Gastrocnemius medialis (tissue), 4 donors: ENCODE measurements around the gene PLAC1. TPM values are rescaled to one million over a fixed set of nuclear protein-coding genes. Genes with fewer than 3 reads are reported as not detected.

Experiments
- ATAC-seq, 2 donors: fragments of 150-250 bp; one replicate each; pipeline ENCODE4 v1.9.1; 2016
- DNase-seq, 2 donors: peaks; one replicate each; pipeline ENCODE4 v3.0.0-alpha.2; 2019
- H3K27ac ChIP-seq, 4 donors: fragments of 200-600 bp; sonication (generic); 1 replicate in 1 of 4; 2 replicates in 3 of 4; pipeline ENCODE4 v1.5.1; 2016 to 2018; ENCODE audit warnings: mild to moderate bottlenecking in 2 of 4, moderate library complexity in 1 of 4
- H3K27me3 ChIP-seq, 3 donors: fragments of 200-600 bp; sonication (generic) in 2 of 3; 1 replicate in 1 of 3; 2 replicates in 2 of 3; pipeline versions ENCODE4 v1.5.1 to v1.6.0; 2016 to 2019; ENCODE audit warnings: mild to moderate bottlenecking in 1 of 3, moderate library complexity in 1 of 3
- H3K36me3 ChIP-seq, 2 donors: fragments of 200-600 bp; sonication (generic) in 1 of 2; one replicate each; pipeline ENCODE4 v1.5.1; 2017 to 2018
- H3K4me1 ChIP-seq, 2 donors: fragments of 200-600 bp; sonication (generic) in 1 of 2; one replicate each; pipeline ENCODE4 v1.5.1; 2016 to 2017; ENCODE audit warnings: mild to moderate bottlenecking in 2 of 2
- H3K4me3 ChIP-seq, 4 donors: fragments of 200-600 bp; sonication (generic) in 3 of 4; 1 replicate in 1 of 4; 2 replicates in 3 of 4; pipeline ENCODE4 v1.5.1; 2016 to 2019; ENCODE audit warnings: mild to moderate bottlenecking in 2 of 4
- H3K9me3 ChIP-seq, 3 donors: fragments of 200-600 bp; sonication (generic) in 2 of 3; 1 replicate in 1 of 3; 2 replicates in 2 of 3; pipeline ENCODE4 v1.5.1; 2016 to 2019
- POLR2A ChIP-seq, 2 donors: fragments of 450-650 bp; IDR thresholded peaks; one replicate each; pipeline ENCODE4 v1.6.1; 2017; ENCODE audit warnings: antibody characterized with exemption in 2 of 2, mild to moderate bottlenecking in 2 of 2, moderate library complexity in 2 of 2
- in situ Hi-C, 4 donors: fragments of 200-750 bp; cut with MboI; loops; one replicate each; pipeline versions ENCODE4 v1.15.0 to v1.8.0; 2017; ENCODE audit warnings: low sequenced_read_pairs in 4 of 4
- intact Hi-C: fragments of 100-400 bp; cut with DNase I; formaldehyde crosslinking; loops from one replicate; pipeline ENCODE4 v1.15.1; 2023; ENCODE audit warnings: low total_unique reads
- total RNA-seq, 4 donors: library from RNA; depleted of rRNA; stranded (reverse); fragments of >200 nt; gene quantifications; one replicate each; pipeline versions ENCODE4 v1.1.0 to v1.2.3, GENCODE V29; 2016
- TF ChIP-seq, protein P1 (sequence below), 5 experiments: fragments of 450-650 bp in 3 of 5; fragments of 200-600 bp in 2 of 5; sonication (generic) in 2 of 5; IDR thresholded peaks in 4 of 5; conservative IDR thresholded peaks in 1 of 5; 1 replicate in 4 of 5; 2 replicates in 1 of 5; pipeline ENCODE4 v1.5.1; 2016 to 2019; ENCODE audit warnings: antibody characterized with exemption in 5 of 5, mild to moderate bottlenecking in 3 of 5, moderate library complexity in 3 of 5

PLAC1 gene
- total RNA-seq, 4 donors from 2014 or later: not detected

DNA sequence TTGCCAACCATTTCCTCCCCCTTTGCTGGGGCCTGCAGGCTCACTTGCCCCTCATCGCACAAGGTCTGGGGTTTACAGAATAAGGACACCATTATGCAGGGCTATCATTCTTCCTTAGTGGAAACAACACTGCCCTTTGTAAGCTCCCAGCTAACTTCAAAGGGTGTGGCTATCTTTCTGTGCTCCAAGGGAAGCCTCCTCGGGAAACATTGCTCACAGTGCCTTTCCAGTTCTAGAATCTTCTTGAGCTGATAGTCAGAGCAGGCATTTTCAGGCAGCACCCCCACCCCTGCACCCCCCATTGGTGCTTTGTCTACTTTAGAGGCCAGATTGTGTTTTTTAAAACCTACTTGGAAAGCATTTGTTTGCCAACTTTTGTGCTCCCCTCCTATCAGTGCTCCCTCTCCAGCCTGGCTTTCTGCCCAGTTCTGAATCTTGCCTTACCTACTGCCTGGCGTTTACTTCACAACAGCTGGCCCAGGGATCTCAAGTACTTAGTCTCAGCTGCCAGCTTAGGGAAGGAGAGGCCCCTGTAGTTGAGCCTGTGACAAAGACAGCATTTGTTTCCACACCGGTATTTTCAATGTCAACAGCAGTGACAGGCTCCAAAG is 53.5 kb downstream of the PLAC1 start:
- in situ Hi-C loops (no loop called here), intact Hi-C loops (no loop called here)
- no peak overlapping the region for H3K27ac ChIP-seq
- H3K27me3 ChIP-seq: no peaks in the 10 kb centered on the region
- no peaks in the 10 kb centered on the region for H3K36me3 ChIP-seq
- ATAC-seq: peak in 1 of 2 donors; percentile 52
- H3K4me1 ChIP-seq: no peaks in the 10 kb centered on the region
- no peak overlapping the region for H3K4me3 ChIP-seq
- peak in 1 of 2 donors; percentile 12 for DNase-seq
- TF ChIP-seq POLR2A (IDR thresholded peaks at IDR 0.05): no peak
- TF ChIP-seq, protein P1, sequence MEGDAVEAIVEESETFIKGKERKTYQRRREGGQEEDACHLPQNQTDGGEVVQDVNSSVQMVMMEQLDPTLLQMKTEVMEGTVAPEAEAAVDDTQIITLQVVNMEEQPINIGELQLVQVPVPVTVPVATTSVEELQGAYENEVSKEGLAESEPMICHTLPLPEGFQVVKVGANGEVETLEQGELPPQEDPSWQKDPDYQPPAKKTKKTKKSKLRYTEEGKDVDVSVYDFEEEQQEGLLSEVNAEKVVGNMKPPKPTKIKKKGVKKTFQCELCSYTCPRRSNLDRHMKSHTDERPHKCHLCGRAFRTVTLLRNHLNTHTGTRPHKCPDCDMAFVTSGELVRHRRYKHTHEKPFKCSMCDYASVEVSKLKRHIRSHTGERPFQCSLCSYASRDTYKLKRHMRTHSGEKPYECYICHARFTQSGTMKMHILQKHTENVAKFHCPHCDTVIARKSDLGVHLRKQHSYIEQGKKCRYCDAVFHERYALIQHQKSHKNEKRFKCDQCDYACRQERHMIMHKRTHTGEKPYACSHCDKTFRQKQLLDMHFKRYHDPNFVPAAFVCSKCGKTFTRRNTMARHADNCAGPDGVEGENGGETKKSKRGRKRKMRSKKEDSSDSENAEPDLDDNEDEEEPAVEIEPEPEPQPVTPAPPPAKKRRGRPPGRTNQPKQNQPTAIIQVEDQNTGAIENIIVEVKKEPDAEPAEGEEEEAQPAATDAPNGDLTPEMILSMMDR (IDR thresholded peaks at IDR 0.05 in 4 of 5, conservative IDR thresholded peaks at IDR 0.05 in 1 of 5): no peak
- H3K9me3 ChIP-seq: peaks cover 0 to 4% (median 0%) of the 10 kb centered on the region in 3 donors

DNA sequence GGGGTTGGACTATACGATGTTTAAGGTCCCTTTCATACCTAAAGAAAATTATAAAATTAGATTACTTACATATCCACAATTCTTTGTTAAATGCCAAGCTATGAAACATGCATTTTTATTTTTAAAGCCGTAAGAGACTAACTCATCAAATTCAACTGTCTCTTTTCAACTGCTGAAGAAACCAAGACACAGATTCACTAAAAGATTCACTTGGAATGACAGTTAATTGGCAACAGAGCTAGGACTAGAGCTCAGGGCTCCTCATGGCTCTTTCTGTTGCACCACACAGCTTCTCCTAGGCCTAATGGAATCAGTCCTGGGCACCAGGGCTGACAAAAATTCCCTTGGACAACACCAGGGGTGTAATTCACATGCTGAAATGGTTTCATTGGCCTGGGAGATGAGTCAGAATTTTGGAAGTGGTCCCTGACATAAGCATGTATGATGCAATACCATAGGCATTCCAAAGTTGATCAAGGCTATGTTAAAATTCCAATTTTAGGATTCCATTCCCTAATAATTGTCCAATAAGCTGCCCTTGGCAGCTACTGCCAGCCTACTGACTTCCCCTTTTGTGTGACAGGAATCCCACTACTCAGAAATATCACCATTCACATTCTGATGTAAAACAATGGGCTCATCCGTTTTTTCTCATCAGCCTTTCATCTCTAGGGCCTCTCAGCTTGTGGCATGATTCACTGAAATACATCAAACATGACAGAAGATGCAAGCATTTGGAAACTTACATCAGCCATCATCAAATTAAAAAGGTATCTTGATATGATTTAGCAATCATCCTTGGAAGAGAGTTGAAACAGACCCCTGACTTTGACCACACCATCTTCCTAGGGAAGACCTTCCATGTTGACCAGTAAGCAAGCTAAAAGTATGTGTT is 54.2 kb downstream of the PLAC1 start:
- Histone ChIP-seq H3K36me3 (no peaks in the 10 kb centered on the region), H3K9me3 (peaks cover 0 to 4% (median 0%) of the 10 kb centered on the region in 3 donors), H3K27ac (no peak overlapping the region), H3K4me3 (no peak overlapping the region), H3K4me1 (no peaks in the 10 kb centered on the region), H3K27me3 (no peaks in the 10 kb centered on the region)
- in situ Hi-C loops: no loop called here
- ATAC-seq: peak; percentile 75 to 87
- DNase-seq: peak; percentile 5 to 55
- TF ChIP-seq, protein P1 (IDR thresholded peaks at IDR 0.05 in 4 of 5, conservative IDR thresholded peaks at IDR 0.05 in 1 of 5): no peak
- no peak for TF ChIP-seq POLR2A (IDR thresholded peaks at IDR 0.05)
- intact Hi-C loops: no loop called here

DNA sequence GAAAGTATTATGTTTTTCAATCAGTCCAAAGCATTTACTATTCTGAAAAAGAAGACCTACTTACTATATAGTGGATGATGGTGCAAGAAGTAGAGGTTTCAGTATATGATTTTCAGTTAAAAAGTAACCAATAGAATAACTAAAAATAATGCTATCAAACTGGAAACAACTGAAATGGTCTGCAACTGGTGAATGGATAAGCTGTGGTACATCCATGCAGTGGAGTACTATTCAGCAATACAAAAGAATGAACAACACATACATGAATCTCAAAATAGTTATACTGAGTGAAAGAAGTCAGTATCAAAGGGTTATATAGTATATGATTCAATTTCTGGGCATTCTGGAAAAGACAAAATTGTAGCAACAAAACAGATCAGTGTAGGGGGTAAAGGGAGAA is 55.9 kb downstream of the PLAC1 start:
- Histone ChIP-seq H3K4me3 (no peak overlapping the region), H3K36me3 (no peaks in the 10 kb centered on the region), H3K9me3 (peaks cover 0 to 4% (median 0%) of the 10 kb centered on the region in 3 donors), H3K27me3 (no peaks in the 10 kb centered on the region), H3K4me1 (no peaks in the 10 kb centered on the region), H3K27ac (no peak overlapping the region)
- intact Hi-C loops (no loop called here), in situ Hi-C loops (no loop called here)
- ATAC-seq: no peak
- TF ChIP-seq POLR2A (IDR thresholded peaks at IDR 0.05): no peak
- TF ChIP-seq, protein P1 (IDR thresholded peaks at IDR 0.05 in 4 of 5, conservative IDR thresholded peaks at IDR 0.05 in 1 of 5): no peak
- no peak for DNase-seq

DNA sequence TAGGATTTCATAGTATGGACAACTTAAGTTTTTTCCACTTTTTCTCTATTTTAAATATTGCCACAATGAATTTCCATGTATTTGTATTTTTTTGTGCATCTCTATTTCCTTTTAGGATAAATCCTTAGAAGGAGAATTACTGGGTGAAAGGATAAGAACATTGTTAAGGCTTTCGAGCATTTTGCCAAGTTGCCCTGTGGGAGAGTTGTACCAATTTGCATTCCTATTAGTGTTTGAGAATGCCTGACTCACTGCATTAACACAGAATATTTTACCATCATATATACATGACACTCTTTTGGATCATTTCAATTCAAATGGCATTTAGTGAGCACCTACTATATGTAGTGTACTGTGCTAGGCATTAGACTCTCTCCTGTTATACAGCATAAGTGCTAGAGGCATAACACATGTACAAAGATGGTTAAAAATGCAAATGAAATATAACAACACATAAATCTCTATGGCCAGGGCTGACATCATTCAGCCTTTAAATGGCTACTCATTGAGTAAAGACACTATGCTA is 57.0 kb downstream of the PLAC1 start:
- intact Hi-C loops (no loop called here), in situ Hi-C loops (no loop called here)
- Histone ChIP-seq H3K4me1 (no peaks in the 10 kb centered on the region), H3K36me3 (no peaks in the 10 kb centered on the region), H3K27ac (no peak overlapping the region), H3K4me3 (no peak overlapping the region), H3K27me3 (no peaks in the 10 kb centered on the region), H3K9me3 (peaks cover 0 to 4% (median 0%) of the 10 kb centered on the region in 3 donors)
- DNase-seq: no peak
- TF ChIP-seq, protein P1 (IDR thresholded peaks at IDR 0.05 in 4 of 5, conservative IDR thresholded peaks at IDR 0.05 in 1 of 5): no peak
- TF ChIP-seq POLR2A (IDR thresholded peaks at IDR 0.05): no peak
- ATAC-seq: no peak
